ENCODE measurements around the gene CCNI. TPM values are rescaled to one million over a fixed set of nuclear protein-coding genes. Genes with fewer than 3 reads are reported as not detected.

CCNI gene
- total RNA-seq, 1 donor from 2014 or later, result 511 TPM

DNA sequence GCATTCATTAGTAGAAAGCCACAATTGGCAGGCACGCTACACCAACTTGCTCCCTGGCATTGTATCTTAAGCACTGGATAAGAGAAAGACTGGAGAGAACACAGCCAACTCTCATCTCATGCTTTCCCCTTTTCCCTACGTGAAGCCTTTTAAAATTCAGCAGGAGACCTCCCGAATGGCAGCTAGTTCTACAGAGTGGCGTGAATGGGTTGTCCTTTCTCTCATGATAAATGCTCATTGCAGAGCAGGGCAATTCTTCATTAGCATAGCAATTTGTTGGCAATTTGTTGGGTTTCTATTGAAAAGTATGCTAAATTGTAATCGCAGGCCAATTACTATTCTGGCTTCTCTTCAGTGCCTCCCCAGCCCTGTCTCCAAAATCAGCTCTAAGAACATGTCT lies 78.3 kb downstream of the CCNI start:
- Histone ChIP-seq H3K9ac (no peak overlapping the region), H3K27me3 (no peaks in the 10 kb centered on the region), H3K4me3 (no peak overlapping the region), H3K36me3 (peaks cover 15% of the 10 kb centered on the region), H3K4me2 (peak overlapping the region; percentile 15), H3K79me2 (ENCODE audit: low read depth) (peaks cover 27% of the 10 kb centered on the region), H4K20me1 (ENCODE audit: low read depth) (peaks cover 12% of the 10 kb centered on the region), H2AFZ (replicated peaks) (no peak overlapping the region), H3K27ac (peak overlapping the region; percentile 72), H3K9me3 (ENCODE audit: low read depth) (no peaks in the 10 kb centered on the region), H3K4me1 (peaks cover 24% of the 10 kb centered on the region), H3F3A (ENCODE audit: low read depth) (peaks cover 53% of the 10 kb centered on the region)
- Mint-ChIP-seq H3K4me3 (no peak overlapping the region), H3K27me3 (ENCODE audit: insufficient read depth, low read depth) (no peaks in the 10 kb centered on the region), H3K9me3 (peaks cover 7% of the 10 kb centered on the region), H3K36me3 (peaks cover 52% of the 10 kb centered on the region), H3K27ac (no peak overlapping the region), H3K4me1 (peaks cover 33% of the 10 kb centered on the region)
- DNase-seq (ENCODE audit: low spot score), result no peak
- TF ChIP-seq, protein P1, sequence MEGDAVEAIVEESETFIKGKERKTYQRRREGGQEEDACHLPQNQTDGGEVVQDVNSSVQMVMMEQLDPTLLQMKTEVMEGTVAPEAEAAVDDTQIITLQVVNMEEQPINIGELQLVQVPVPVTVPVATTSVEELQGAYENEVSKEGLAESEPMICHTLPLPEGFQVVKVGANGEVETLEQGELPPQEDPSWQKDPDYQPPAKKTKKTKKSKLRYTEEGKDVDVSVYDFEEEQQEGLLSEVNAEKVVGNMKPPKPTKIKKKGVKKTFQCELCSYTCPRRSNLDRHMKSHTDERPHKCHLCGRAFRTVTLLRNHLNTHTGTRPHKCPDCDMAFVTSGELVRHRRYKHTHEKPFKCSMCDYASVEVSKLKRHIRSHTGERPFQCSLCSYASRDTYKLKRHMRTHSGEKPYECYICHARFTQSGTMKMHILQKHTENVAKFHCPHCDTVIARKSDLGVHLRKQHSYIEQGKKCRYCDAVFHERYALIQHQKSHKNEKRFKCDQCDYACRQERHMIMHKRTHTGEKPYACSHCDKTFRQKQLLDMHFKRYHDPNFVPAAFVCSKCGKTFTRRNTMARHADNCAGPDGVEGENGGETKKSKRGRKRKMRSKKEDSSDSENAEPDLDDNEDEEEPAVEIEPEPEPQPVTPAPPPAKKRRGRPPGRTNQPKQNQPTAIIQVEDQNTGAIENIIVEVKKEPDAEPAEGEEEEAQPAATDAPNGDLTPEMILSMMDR (IDR thresholded peaks at IDR 0.05), result no peak
- TF ChIP-seq EZH2 (IDR thresholded peaks at IDR 0.05) (no peak), EZH2phosphoT487 (IDR thresholded peaks at IDR 0.05) (no peak)

Other genes with a start within 250 kb of the CCNI start
- gene SOWAHB, start 177.8 kb downstream of the CCNI start, total RNA-seq (ENCODE audit: low replicate concordance), result 0.06 and 0.11 TPM in 2 replicates
- 124 and 183 TPM in 2 replicates for gene SEPTIN11, start 126.2 kb downstream of the CCNI start, total RNA-seq (ENCODE audit: low replicate concordance)
- gene CCNG2, start 81.2 kb upstream of the CCNI start, total RNA-seq (ENCODE audit: low replicate concordance), result 214 and 366 TPM in 2 replicates

All from neural progenitor cell (in vitro differentiated cells).